ENCODE data around the gene FAM131B. TPM values are rescaled to one million over a fixed set of nuclear protein-coding genes. Genes with fewer than 3 reads are reported as not detected.
"Not testable (repeated sequence)": the region's sequence is repeated elsewhere in the genome, so short reads cannot be mapped to it uniquely, and the experiment has no call there.

Gene FAM131B
- total RNA-seq, 1 experiment from 2014 or later, result not detected

DNA sequence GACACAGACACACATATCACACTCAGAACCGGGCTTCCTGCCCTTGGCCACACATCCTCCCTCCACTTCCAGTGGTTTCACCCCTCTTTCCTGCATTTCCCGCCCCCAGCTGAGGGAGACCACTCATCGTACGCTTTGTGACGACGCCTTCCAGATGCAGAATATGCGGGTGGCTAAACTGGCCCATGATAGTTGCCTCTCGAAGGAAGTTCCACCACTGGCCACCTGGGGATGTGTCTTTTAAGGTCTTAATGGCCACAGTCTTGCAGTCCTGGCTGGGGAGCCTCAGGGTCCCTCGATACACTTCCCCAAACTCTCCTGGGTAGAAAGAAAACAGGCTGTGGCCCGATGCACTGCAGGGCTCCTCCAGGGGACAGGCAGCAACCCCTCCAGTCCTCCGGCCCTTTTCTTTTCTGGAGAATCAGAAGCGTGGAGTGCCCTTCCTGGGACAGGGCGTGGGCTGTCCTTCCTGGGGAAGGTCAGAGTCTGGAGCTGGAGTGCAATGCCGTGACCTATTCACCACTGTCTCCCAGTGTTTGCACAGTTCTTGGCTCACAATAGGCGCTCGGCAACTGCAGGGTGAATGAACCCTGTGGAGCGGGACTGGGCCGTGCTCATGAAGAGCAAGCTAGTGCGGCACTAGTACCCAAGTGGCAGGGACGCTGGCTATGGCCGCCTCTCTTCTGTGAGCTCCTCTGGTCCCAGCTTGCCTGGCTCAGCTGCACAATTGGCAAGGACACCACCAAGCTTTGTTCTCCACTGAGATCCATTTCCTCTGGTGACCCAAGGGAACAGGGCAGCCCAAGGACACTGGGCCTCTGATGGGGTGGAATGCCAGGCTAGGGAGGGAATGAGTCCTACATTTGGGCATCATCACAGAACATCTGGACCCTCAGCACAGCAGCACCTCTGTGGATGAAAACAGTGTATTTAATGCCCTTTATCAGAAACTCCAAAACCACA is 33.0 kb upstream of the FAM131B start:
- no peak for DNase-seq (ENCODE audit: low read depth)

DNA sequence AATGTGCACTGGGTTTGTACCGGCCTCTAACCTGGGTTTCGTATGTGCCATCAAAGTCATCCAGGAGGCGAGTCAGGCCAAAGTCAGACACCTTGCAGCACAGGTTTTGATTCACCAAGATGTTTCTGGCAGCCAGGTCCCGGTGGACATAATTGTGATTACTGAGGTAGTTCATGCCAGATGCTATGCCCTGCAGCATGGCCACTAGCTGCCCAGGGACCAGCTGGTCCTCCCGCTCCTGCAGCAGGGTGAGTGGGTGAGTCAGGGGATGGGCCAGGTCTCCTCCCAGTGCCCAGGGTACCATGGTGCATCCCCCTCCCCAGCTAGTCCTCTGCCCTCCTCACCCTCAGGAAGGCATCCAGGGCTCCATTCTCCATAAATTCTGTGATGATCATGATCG is 32.3 kb upstream of the FAM131B start:
- no peak for DNase-seq (ENCODE audit: low read depth)

DNA sequence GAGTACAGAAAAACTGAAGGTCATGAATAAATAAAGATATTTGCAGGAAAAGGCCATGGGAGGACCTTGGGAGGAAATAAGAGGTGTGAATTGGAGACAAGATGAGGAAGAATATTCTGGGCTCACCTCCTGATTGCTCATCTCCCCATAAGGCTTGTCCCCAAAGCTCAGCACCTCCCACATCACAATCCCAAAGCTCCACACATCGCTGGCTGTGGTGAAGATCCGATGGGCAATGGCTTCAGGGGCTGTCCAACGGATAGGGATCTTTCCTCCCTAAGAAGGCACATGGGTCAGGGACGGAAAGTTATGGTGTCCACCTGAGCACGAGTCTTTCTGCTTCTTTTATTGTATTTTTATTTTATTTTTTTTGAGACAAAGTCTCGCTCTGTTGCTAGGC is 31.6 kb upstream of the FAM131B start:
- no peak for DNase-seq (ENCODE audit: low read depth)

DNA sequence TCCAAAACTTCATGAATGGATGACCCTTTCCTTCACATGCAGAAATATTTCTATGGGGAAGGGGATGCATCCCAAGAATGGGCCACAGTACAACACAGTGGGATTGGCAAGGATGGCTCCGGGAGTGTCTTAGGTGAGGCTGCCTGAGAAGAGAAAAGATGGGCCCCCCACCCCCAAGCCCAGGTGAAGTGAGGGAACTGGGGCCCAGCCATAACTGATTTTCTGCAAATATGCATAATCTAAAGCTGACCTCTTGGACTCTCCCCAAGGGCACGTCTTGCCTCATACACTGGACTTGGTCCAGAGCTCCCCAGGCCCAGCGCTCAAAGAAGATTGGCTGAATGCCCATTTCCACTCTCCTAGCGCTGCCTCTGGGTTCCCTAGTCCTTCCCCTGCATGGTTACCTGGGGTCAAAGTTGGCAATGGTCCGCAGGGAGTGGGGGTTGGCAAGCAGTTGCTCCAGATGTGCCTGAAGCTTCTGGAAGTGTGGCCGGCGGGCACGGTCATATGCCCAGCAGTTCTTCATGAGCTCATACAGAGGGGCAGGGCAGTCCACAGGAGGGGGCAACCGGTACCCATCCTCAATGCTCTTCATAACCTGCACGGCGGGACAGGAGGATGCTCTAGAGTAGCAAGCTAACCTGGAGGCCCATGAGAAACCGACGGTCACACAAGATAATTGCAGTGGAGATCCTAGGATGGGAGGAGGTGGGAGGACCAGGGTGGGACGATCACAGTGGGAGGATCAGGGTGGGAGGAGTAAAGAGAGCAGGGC is 30.9 kb upstream of the FAM131B start:
- DNase-seq (ENCODE audit: low read depth), result no peak

DNA sequence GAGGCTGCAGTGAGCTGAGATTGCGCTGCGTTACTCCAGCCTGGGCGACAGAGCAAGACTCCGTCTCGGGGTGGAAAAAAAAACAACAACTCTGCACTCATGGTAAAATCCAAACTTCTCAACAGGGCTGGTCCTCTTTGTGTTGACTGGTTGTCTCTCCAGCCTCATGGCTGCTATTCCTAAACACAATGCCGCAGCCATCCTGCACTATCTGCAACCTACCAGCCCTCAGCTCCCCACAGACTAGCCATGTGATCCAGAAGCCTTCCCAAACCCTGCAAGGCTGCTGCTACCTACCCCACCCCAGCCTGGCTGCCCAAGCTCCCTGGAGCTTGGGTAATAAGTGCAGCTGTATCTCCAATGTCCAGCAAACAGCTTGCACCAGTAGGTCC is 30.4 kb upstream of the FAM131B start:
- no peak for DNase-seq (ENCODE audit: low read depth)

DNA sequence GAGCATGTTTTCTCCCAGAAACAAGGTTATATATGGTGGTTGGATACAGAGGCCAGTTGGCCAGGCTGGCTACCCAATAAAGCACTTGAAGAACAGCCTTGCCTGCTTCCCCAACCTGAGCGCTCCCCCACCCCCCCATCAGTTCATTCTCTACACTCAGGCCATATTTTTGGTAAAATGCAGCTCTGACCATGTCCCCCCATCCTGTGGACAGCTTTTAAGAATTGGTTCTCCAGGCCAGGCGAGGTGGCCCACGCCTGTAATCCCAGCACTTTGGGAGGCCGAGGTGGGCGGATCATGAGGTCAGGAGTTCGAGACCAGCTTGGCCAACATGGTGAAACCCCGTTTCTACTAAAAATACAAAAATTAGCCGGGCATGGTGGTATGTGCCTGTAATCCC is 29.9 kb upstream of the FAM131B start:
- not testable (repeated sequence) for DNase-seq (ENCODE audit: low read depth)

DNA sequence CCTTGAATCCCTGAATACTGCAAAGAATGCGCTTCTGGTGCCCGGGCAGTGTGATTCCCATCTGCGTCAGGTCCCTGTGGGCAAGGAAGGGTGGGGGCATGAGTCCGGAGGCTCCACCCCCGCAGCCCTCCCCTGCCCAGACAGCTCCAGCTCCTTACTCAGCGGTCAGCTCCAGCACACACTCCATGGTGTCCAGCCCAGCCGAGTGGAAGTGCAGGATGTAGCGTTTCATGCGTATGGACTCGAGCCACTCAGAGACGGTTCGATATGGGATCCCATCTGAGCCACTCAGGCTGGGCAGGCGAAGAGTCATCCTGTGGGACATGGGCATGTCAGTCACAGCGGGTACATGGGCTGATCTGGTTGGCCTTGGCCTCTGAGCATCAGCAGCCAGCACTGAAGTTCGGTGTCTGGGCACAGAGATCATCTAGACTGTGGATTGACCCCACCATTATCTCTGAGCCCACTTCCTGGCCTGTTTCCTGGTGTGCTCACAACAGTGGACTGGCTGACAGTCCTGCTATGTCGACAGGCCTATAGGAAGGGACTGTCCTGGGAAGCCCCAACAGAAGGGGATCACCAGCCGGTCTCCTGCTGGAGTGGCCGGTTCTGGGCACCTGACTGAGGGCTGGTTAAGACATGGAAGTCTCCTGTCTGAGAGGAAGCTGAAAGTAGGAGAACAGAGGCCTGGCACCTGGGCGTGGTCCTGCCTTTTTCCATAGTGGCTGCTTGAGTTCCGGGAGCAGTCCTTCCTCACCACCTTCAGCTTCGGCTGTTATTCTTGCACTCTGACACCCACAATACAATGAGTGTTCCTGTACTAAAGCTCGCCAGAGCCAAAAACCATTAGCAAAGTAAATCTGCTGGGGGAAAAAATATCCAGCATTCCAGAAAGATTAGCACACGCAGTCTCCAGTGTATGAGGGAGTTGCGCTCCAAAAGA is 29.2 kb upstream of the FAM131B start:
- no peak for DNase-seq (ENCODE audit: low read depth)

DNA sequence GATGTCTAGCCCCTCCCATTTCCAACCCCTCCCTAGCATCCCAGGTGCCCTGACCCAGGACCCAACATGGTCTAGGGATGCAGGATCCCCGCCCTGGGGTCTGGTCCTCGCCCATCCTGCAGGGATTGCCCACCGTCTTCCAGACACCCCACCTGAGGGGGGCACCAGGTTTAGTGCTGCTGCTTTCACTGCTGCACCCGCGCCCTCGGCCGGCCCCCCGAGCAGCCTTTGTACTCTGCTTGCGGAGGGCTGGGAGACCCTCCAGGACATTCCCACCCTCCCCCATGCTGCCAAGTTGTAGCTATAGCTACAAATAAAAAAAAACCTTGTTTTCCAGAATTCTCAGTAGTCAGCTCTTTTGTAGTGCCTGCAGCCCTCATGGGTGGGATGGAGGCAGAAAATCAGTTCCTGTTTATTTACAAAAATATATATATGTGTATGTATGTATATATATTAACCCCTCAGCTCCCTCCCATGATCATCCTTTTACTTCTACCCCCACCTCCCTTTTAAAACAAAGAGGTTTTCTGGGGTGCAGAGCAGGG is 28.3 kb upstream of the FAM131B start:
- no peak for DNase-seq (ENCODE audit: low read depth)

DNA sequence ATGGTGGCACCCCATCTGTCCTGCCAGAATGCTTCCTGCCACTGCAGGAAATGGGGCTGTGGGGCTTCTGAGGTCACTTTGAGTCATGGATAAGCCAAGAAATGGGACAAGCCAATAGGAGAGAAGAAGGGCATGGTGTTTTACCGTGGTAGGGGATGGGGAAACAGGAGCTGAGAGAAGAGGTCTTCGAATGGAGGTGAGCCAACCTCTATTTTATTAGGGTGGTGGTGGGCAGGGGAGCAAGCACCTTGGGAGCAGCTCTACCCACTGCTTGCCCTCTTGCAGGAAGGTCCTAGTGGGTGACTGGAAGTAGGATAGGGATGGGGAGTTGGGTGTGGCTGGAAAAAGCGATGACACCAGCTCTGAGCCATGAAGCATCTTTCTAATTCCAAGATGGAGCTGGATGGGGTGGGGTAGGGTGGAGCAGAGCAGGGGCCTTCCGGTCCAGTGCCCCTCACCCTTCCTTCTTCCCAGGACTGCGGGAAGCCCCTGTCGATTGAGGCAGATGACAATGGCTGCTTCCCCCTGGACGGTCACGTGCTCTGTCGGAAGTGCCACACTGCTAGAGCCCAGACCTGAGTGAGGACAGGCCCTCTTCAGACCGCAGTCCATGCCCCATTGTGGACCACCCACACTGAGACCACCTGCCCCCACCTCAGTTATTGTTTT is 27.7 kb upstream of the FAM131B start:
- DNase-seq (ENCODE audit: low read depth), result no peak

DNA sequence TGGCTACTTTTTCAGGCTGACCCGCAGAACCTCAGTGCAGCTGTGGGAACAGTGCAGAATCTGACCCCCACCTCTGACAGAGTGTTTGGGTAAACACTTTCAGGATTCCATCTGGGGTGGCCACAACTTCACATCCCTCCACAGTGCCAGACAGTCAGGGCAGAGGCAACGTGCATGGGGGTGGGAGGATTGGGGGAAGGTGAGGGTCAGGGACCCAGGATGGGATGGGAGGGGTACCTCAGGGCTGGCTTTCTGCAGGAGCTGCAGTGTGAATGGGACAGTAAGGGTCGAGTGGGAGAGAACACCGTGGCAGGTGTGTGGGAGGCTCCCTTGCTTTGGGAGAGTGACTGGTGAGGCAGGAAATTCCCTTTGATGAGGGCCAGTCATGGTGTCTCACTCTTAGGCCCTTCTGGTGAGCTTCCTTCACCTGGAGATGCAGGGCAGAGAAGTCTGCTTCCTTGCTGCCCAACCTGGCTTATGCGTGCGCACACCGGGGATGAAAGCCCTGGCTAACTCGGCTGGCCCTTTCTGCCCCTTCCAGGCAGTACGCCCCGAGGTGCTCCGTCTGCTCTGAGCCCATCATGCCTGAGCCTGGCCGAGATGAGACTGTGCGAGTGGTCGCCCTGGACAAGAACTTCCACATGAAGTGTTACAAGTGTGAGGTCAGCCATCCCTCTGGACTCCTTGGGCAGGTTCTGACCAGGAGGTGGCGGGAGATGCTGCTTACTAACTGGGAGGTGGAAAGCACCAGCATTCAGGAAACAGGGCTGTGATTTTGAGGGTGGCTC is 27.0 kb upstream of the FAM131B start:
- no peak for DNase-seq (ENCODE audit: low read depth)

DNA sequence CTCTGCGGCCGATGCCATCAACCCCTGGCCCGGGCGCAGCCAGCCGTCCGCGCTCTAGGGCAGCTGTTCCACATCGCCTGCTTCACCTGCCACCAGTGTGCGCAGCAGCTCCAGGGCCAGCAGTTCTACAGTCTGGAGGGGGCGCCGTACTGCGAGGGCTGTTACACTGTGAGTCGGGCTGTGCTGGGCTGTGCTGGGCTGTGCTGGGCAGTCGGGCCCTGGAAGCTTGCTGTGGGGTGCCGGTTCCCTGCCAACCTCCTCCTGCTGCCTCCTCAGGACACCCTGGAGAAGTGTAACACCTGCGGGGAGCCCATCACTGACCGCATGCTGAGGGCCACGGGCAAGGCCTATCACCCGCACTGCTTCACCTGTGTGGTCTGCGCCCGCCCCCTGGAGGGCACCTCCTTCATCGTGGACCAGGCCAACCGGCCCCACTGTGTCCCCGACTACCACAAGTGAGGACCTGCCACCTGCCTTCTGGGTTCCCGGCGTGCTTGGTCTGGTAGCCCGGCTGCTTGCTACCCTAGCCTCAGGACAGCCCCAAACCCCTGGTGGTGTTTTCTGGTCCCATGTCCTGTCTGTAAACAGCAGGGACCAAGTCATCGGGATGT is 26.1 kb upstream of the FAM131B start:
- no peak for DNase-seq (ENCODE audit: low read depth)

DNA sequence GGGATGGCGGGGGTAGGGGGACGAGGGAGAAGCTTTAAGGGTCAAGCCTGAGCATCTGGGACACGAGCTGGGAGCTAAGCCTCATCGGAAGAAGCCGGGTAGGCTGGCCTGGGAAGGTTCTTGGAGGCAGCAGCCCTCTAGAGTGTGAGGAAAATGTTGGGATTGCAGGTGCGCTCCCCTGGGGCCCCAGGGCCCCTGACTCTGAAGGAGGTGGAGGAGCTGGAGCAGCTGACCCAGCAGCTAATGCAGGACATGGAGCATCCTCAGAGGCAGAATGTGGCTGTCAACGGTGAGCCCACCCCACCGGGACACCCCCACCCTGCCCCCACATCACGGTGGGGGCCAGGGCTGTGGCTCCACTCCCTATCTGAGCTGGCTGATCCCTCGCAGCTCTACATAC is 25.5 kb upstream of the FAM131B start:
- DNase-seq (ENCODE audit: low read depth), result no peak

DNA sequence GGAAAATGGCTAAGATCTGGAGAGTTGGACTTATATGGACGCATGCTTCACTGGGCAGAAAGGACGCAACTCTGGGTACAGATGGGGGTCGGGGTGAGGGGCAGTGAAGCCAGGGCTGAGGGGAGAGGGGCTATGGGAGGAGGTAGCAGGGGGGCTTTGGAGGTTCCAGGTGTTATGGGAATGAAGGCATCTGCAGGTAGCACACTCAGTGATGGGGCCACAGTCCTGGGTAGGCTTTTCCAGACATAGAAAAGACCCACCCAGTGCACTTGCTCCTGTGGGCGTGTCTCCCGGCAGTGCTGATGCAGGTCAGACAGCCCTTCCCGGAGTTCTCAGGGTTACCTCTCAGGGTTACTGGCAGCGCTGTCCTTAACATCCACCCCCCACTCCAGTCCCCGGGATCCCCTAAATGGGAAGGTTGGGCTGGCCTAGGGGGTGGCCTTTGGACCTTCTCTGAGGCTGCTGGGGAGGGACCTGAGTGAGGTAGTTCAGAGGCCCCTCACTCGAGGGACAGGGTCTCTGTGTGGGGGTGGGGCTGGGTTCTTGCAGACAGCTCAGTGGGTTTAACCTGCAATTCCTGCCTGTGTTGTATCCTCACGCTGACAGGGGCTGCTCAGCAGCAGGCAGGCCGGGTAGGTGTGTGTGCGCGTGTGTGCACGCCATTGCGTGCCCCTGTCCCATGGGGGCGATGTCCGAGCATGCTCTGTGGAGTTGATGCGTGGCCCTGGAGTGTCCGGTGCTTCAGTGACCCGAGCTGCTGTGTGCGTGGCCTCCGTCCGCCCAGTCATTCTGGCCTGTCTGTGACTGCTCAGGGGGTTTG is 24.9 kb upstream of the FAM131B start:
- no peak for DNase-seq (ENCODE audit: low read depth)

DNA sequence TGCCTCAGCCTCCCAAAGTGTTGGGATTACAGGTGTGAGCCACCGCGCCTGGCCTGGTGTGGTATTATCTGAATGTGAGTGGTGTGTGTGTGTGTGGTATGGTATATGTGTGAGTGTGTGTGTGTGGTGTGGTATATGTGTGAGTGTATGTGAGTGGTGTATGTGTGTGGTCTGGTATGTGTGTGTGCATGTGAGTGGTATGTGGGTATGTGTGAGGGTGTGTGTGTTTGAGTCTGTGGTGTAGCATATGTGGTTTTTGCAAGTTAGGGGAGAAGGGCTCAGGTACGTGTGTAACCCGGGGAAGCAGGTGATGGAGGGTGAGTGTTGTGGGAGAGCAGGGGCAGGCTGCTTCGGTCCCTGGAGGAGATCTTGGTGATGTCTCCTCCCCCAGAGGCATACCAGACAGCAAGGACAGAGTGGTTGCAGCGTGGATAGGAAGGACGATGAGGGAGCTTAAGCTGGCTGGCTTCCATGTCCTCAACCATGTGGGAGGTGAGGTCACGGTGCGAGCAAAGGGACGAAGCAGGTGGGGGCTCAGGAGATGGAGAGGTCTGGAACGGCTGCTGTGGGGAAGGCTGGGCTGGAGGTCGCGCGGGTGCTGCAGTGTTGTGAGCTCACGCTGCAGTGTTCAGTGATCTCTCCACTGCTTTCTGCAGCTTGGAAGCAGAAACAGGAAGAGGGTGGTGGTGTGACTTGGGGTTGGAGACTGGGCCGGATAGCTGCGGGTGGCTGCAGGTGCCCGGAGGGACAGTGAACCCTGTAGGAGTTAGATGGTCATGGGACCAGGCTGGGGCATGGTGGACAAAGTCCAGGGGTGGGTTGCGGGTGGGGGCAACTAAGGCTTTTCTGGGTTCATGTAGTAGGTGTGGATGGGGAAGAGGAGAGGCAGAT is 23.6 kb upstream of the FAM131B start:
- no peak for DNase-seq (ENCODE audit: low read depth)

DNA sequence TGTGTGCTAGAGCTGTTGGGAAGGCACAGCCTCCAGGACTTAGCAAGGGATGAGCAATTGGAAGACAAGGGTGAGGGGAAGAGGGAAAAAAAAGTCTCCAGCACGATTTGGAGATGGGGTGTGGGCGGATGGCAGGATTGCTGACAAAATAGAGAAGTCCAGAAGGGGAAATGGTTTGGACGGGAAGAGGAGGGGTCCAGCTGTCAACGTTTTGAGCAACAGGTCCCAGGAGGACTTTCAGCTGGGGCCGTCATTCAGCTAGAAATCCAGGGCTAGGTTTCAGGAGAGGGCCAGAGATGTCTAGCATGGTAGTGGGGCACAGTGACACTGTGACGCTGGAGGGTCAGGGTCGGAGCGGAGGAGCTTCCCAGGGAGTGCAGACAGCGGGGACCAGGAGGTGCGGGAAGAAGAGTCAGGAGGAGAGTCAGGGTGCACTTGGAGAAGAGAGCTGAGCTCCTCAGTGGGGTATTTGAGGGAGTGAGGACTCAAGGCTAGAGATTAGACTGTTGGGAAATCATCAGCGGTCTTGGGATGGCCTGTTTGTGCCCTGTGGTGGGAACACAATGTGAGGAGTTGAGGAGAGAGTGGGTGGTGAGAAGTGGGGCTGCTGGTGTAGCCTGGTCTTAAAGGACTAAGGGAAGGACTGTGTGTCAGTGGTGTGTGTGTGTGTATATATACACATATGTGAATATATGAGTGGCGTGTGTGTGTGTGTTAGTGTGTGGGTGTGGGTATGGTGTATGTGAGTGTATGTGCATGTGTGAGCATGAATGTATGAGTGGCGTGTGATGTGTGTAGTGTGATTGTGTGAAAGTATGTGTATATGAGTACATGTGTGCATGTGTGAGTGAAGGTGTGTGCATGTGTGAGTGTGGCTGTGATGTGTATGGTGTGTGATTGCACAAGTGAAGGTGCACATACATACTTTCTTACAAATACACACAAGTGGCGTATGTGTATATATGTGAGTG is 22.4 kb upstream of the FAM131B start:
- DNase-seq (ENCODE audit: low read depth), result no peak

DNA sequence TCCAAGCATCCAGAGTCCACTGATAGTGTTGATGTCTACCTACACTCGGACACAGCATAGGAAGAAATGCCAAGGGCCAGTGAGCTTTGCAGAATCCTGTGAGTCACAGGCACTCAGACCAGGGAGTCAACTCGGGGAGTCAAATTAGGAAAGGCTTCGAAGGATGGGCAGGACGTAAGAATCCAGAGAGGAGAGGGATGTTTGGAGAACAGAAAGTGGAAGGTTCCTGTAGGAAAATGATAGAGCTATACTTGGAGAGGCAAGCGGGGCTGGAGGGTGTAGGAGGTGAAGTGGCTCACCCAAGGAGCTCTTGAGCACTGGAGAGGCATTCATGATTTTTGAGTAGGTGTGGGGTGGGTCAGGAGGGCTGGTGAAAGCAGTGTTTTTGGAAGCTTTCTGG is 21.6 kb upstream of the FAM131B start:
- peak; percentile 49 for DNase-seq (ENCODE audit: low read depth)

DNA sequence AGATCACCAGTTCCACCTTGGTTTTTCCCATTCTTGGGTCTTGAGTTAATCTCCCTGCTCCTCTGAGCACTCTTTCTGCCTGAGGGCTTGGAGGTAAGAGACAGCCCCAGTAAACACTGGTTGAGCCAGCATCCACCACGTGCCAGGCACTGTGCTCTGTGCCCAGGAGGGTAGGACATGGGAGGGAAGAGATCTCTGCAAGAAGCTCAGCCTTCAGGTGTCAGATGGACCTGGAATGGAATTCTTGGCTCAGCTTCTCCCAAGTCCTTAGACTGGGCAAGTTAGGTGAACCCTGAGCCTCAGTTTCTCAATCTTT is 21.1 kb upstream of the FAM131B start:
- DNase-seq (ENCODE audit: low read depth), result no peak

Data from RPMI7951 (cell line).